Measurements from ENCODE around the gene MED13.
"Not testable (repeated sequence)": the region's sequence is repeated elsewhere in the genome, so short reads cannot be mapped to it uniquely, and the experiment has no call there.

Gene MED13

DNA sequence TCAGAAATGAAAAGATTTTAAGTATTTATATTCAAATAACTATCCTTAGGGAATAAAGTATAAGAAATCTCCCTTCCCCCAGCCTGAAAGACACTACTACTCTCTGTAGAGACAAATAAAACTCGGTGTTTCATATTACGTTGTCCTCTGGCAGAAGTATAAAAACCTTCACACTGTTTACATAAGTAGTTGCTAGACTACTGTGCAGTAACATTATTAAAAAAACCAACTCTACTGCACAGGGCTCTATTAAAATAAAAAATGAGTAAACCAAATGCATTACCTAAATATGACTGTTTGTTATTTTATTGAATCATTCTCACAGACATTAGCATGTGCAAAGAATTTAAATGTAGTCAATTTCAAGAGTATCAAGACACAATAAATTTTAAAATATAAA is 67.4 kb downstream of the MED13 start:
- in situ Hi-C loops (cut with MboI; ENCODE audit: low sequenced_read_pairs): no loop called here

DNA sequence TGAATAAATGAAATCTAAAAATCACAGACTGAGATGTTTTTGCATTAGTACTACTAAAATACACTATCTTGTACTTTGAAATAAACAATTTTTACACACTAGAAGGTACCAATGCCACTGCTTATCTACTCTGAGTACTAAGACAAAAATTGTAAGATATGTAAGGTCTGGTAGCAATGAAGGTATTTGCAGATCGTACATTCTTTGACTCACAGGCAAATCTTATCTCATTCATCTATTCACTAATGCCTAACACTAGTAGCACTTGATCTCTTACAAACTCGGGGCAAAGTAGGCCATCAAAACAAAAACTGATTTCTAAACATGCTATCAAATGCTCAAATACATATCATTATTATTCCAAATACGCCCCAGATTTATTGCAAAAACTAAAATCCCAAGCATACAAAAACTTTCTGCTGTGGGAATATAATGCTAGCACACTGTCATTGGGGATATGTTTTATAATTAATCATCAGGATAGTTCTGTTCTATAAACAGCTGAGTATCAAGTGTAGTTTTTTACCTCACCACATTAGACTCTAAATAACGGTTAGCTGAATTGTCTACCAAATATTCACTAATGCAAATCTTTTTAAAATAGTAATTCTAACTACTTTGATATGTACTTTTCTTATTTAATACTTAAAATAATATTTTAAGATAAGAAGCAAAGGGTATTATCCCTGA is 68.0 kb downstream of the MED13 start:
- in situ Hi-C loops (cut with MboI; ENCODE audit: low sequenced_read_pairs): no loop called here

GRCh38 chr17:61989509-61989908 is 75.6 kb downstream of the MED13 start:
- in situ Hi-C loops (cut with MboI; ENCODE audit: low sequenced_read_pairs): no loop called here

DNA sequence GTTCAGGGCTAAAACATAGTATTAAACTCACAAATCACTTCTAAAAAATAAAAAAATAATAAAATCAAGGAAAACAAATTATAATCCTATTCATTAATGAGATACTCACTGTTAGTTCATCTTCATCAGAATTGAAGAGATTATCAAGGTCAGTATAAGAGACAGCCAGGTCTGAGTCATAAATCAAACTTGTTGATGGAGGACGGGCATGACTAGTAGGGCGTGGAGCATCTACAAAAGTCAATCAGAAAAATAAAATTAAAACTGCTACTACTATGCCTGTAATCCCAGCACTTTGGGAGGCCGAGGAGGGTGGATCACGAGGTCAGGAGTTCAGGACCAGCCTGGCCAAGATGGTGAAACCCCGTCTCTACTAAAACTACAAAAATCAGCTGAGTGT is 78.2 kb downstream of the MED13 start:
- in situ Hi-C loops (cut with MboI; ENCODE audit: low sequenced_read_pairs): no loop called here

GRCh38 chr17:61984821-61985220 is 80.3 kb downstream of the MED13 start:
- in situ Hi-C loops (cut with MboI; ENCODE audit: low sequenced_read_pairs): no loop called here

GRCh38 chr17:61981323-61981722 is 83.8 kb downstream of the MED13 start:
- in situ Hi-C loops (cut with MboI; ENCODE audit: low sequenced_read_pairs): no loop called here

DNA sequence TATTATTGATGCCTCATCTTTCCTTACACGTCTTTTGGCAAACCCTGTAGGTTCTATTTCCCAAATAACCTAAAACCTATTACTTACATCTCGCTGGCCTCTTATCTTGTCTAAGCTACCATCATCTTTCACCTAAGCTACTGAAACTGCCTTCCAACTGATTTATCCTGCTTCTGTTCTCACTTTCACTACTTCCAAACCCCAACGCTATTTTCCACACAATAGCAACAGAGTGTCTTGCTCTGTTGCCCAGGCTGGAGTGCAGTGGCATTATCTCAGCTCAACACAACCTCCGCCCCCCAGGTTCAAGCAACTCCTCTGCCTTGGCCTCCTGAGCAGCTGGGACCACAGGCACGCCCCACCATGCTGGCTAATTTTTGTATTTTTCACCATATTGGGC is 84.5 kb downstream of the MED13 start:
- in situ Hi-C loops (cut with MboI; ENCODE audit: low sequenced_read_pairs): no loop called here

GRCh38 chr17:61974115-61974514 is 91.0 kb downstream of the MED13 start:
- in situ Hi-C loops (cut with MboI; ENCODE audit: low sequenced_read_pairs): no loop called here

- in situ Hi-C loops (cut with MboI; ENCODE audit: low sequenced_read_pairs): no loop called here
Measured at GRCh38 chr17:61972311-61972710, 92.8 kb downstream of the MED13 start.

- in situ Hi-C loops (cut with MboI; ENCODE audit: low sequenced_read_pairs): no loop called here
Measured at GRCh38 chr17:61970030-61970429, 95.0 kb downstream of the MED13 start.

GRCh38 chr17:61968757-61969156 is 96.3 kb downstream of the MED13 start:
- in situ Hi-C loops (cut with MboI; ENCODE audit: low sequenced_read_pairs): no loop called here

DNA sequence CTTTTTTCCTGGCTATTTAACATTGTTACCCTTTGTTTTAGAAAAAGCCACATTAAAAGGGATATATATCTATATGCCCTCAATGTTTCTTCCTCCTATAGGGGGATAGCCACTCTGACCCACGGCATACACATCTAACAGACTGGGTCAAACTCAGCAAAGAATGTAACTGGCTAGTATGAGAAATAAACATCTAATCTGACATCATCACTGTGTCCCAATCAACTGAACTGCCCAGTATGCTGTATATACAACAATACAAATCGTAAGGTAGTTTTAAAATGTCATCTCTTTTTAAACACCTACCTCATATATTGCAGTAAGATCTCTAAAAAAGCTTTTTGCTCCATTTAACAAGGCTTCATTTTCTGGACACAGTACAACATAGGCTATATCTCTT is 97.3 kb downstream of the MED13 start:
- in situ Hi-C loops (cut with MboI; ENCODE audit: low sequenced_read_pairs): no loop called here

DNA sequence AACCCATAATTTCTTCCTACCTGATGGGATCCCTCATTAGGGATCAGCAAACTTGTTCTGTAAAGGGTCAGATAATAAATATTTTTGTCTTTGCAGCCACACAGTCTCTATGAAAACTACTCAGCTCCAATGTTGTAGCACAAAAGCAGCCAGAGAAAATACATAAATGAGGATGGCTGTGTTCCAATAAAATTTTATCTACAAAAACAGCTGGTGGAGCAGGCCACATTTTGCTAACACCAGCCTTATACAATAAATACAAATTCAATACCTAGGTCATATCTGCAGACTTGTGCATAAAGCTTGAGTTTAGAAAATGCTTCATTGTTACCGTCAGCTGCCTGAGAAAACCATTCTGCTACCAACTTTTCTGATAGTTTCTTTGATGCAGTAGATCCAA is 98.9 kb downstream of the MED13 start:
- in situ Hi-C loops (cut with MboI; ENCODE audit: low sequenced_read_pairs): no loop called here

DNA sequence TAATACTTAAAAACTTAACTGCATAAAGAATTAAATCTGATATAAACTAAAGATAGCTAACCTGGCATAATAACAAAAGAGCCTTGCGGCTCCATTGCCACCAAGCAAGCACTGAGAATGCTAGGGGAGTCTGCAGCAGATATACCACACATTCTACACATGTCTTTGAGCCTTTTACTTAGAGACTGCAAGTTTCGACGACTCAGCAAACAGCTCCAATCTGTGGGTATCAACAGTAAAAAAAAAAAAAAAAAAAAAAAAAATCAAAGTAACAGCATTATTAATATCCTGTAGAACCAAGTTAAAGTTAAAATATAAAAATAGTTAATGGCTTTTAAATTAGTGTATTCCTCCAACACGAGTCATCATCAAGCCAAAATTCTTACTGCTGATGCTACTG is 109.5 kb downstream of the MED13 start:
- in situ Hi-C loops (cut with MboI; ENCODE audit: low sequenced_read_pairs): no loop called here

DNA sequence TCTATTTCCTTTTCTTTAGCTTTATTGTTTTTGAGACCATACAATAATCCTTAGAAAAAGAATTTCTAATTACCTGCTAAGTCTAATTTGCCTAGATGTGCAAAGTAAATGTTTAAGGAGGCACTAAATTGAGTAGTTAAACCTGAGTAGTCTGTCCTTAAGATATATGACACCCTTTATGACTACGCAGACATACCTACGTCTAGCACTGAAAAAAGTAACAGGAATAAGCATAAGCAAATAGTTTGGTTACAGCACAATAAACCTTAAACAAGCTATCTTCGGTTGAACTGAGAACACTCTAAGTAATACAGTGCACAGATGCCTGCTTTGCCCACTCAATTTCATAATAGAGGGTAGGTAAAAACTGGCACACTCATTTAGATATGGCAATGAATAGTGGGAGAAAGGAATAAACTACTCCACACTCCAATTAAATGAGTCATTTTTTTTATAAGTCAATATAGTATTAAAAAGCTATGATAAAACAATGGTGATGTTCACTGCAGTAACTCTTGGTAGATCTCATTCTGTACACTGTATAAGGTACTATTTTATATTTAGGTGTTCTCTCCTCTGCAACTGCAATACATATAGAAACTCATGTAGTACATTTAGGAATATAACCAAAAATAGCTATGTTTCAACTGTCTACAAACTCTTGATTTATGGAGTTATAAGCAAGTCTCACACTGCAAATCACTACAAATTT is 117.6 kb downstream of the MED13 start:
- in situ Hi-C loops (cut with MboI; ENCODE audit: low sequenced_read_pairs): no loop called here

DNA sequence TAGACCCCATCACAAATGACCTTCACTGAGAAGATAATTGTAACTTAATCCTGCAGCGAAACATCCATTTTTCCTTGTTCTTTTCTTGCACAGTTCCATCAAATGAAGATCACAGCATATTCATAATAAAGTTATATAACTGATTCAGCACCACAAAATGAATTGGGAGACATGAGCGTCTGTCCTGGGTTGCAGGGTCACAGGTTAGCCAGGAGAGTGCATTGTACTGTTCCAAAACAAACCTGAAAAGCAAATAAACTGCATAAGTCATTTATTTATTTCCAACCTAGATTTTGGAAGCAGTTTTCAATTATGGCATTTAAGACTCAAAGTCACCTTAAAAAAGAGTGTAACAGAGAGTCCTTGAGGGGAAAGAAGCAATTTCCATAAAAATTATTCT is 118.7 kb downstream of the MED13 start:
- in situ Hi-C loops (cut with MboI; ENCODE audit: low sequenced_read_pairs): no loop called here

- in situ Hi-C loops (cut with MboI; ENCODE audit: low sequenced_read_pairs): no loop called here
Measured at GRCh38 chr17:61943117-61943516, 122.0 kb downstream of the MED13 start.

- in situ Hi-C loops (cut with MboI; ENCODE audit: low sequenced_read_pairs): no loop called here
Measured at GRCh38 chr17:61942085-61942484, 123.0 kb downstream of the MED13 start.

- in situ Hi-C loops (cut with MboI; ENCODE audit: low sequenced_read_pairs): no loop called here
Measured at GRCh38 chr17:61928101-61928436, 137.0 kb downstream of the MED13 start.

- in situ Hi-C loops (cut with MboI; ENCODE audit: low sequenced_read_pairs): no loop called here
Measured at GRCh38 chr17:61927208-61928100, 137.6 kb downstream of the MED13 start, which contains the start of gene INTS2. TSS of gene INTS2 (minus strand) at chr17:61927982. CDS start at chr17:61926644, 1,338 bp downstream.

GRCh38 chr17:61926826-61927207 is 138.3 kb downstream of the MED13 start:
- in situ Hi-C loops (cut with MboI; ENCODE audit: low sequenced_read_pairs): no loop called here

GRCh38 chr17:61915162-61915561 is 149.9 kb downstream of the MED13 start:
- in situ Hi-C loops (cut with MboI; ENCODE audit: low sequenced_read_pairs): not testable (repeated sequence)
